ENCODE data around the gene SNX30.

SNX30 gene

GRCh38 chr9:112905084-112905483, 154.5 kb downstream of the SNX30 start:
- TF ChIP-seq CTCF (IDR thresholded peaks at IDR 0.05; ENCODE audit: borderline replicate concordance, extremely low read depth, low read length, poor library complexity, severe bottlenecking) (no peak), EZH2 (IDR thresholded peaks at IDR 0.05; ENCODE audit: borderline replicate concordance, low read depth, low read length, severe bottlenecking) (no peak)
- H3K4me2 ChIP-seq (ENCODE audit: insufficient read depth, low read length) = no peak overlapping the region
- no peaks in the 10 kb centered on the region for H4K20me1 ChIP-seq (ENCODE audit: insufficient read depth, low read length)

GRCh38 chr9:112911736-112912135, 161.2 kb downstream of the SNX30 start:
- Histone ChIP-seq H3K79me2 (ENCODE audit: insufficient read depth, low read length) (no peaks in the 10 kb centered on the region), H4K20me1 (ENCODE audit: insufficient read depth, low read length) (no peaks in the 10 kb centered on the region), H2AFZ (ENCODE audit: low read depth, low read length) (no peak overlapping the region), H3K36me3 (ENCODE audit: insufficient read depth, low read length) (no peaks in the 10 kb centered on the region), H3K4me2 (ENCODE audit: insufficient read depth, low read length) (no peak overlapping the region), H3K9ac (ENCODE audit: low read depth, low read length) (no peak overlapping the region), H3K4me3 (ENCODE audit: low read depth in 1 of 2, low read length in 2 of 2) (no peak overlapping the region), H3K27me3 (ENCODE audit: insufficient read depth, low read length, poor library complexity) (peaks cover 6% of the 10 kb centered on the region), H3K9me3 (ENCODE audit: insufficient read depth, low read length, severe bottlenecking) (no peaks in the 10 kb centered on the region), H3K4me1 (ENCODE audit: insufficient read depth, low read length) (no peaks in the 10 kb centered on the region), H3K27ac (ENCODE audit: low read length) (no peak overlapping the region)
- no peak for ATAC-seq (ENCODE audit: insufficient read depth, low read depth)
- no peak for DNase-seq
- TF ChIP-seq CTCF (IDR thresholded peaks at IDR 0.05; ENCODE audit: borderline replicate concordance, extremely low read depth, low read length, poor library complexity, severe bottlenecking) = no peak
- TF ChIP-seq EZH2 (IDR thresholded peaks at IDR 0.05; ENCODE audit: borderline replicate concordance, low read depth, low read length, severe bottlenecking) = no peak

More at GRCh38 chr9:112905084-112905483, 154.5 kb downstream of the SNX30 start:
- H3K27ac ChIP-seq (ENCODE audit: low read length) = no peak overlapping the region
- H3K9ac ChIP-seq (ENCODE audit: low read depth, low read length) = no peak overlapping the region
- DNase-seq (no peak), ATAC-seq (ENCODE audit: insufficient read depth, low read depth) (no peak)
- H3K9me3 ChIP-seq (ENCODE audit: insufficient read depth, low read length, severe bottlenecking) = no peaks in the 10 kb centered on the region
- no peaks in the 10 kb centered on the region for H3K79me2 ChIP-seq (ENCODE audit: insufficient read depth, low read length)
- H3K36me3 ChIP-seq (ENCODE audit: insufficient read depth, low read length) = no peaks in the 10 kb centered on the region
- H3K4me3 ChIP-seq (ENCODE audit: low read depth in 1 of 2, low read length in 2 of 2) = no peak overlapping the region
- no peak overlapping the region for H2AFZ ChIP-seq (ENCODE audit: low read depth, low read length)
- peaks cover 6% of the 10 kb centered on the region for H3K27me3 ChIP-seq (ENCODE audit: insufficient read depth, low read length, poor library complexity)
- no peaks in the 10 kb centered on the region for H3K4me1 ChIP-seq (ENCODE audit: insufficient read depth, low read length)

GRCh38 chr9:112912636-112913035, 162.1 kb downstream of the SNX30 start:
- Histone ChIP-seq H3K27me3 (ENCODE audit: insufficient read depth, low read length, poor library complexity) (peaks cover 6% of the 10 kb centered on the region), H3K9me3 (ENCODE audit: insufficient read depth, low read length, severe bottlenecking) (no peaks in the 10 kb centered on the region), H3K27ac (ENCODE audit: low read length) (no peak overlapping the region), H3K4me2 (ENCODE audit: insufficient read depth, low read length) (no peak overlapping the region), H3K4me1 (ENCODE audit: insufficient read depth, low read length) (no peaks in the 10 kb centered on the region), H3K4me3 (ENCODE audit: low read depth in 1 of 2, low read length in 2 of 2) (no peak overlapping the region), H3K79me2 (ENCODE audit: insufficient read depth, low read length) (no peaks in the 10 kb centered on the region), H4K20me1 (ENCODE audit: insufficient read depth, low read length) (no peaks in the 10 kb centered on the region), H2AFZ (ENCODE audit: low read depth, low read length) (no peak overlapping the region), H3K36me3 (ENCODE audit: insufficient read depth, low read length) (no peaks in the 10 kb centered on the region), H3K9ac (ENCODE audit: low read depth, low read length) (no peak overlapping the region)
- ATAC-seq (ENCODE audit: insufficient read depth, low read depth) = no peak
- no peak for DNase-seq
- TF ChIP-seq EZH2 (IDR thresholded peaks at IDR 0.05; ENCODE audit: borderline replicate concordance, low read depth, low read length, severe bottlenecking) = no peak
- TF ChIP-seq CTCF (IDR thresholded peaks at IDR 0.05; ENCODE audit: borderline replicate concordance, extremely low read depth, low read length, poor library complexity, severe bottlenecking) = no peak

- DNase-seq (no peak), ATAC-seq (ENCODE audit: insufficient read depth, low read depth) (no peak)
- Histone ChIP-seq H3K9ac (ENCODE audit: low read depth, low read length) (no peak overlapping the region), H3K9me3 (ENCODE audit: insufficient read depth, low read length, severe bottlenecking) (no peaks in the 10 kb centered on the region), H3K27me3 (ENCODE audit: insufficient read depth, low read length, poor library complexity) (peaks cover 3% of the 10 kb centered on the region), H3K27ac (ENCODE audit: low read length) (no peak overlapping the region), H3K4me3 (ENCODE audit: low read depth in 1 of 2, low read length in 2 of 2) (no peak overlapping the region), H4K20me1 (ENCODE audit: insufficient read depth, low read length) (no peaks in the 10 kb centered on the region), H3K4me2 (ENCODE audit: insufficient read depth, low read length) (no peak overlapping the region), H3K4me1 (ENCODE audit: insufficient read depth, low read length) (no peaks in the 10 kb centered on the region), H3K79me2 (ENCODE audit: insufficient read depth, low read length) (no peaks in the 10 kb centered on the region), H3K36me3 (ENCODE audit: insufficient read depth, low read length) (no peaks in the 10 kb centered on the region), H2AFZ (ENCODE audit: low read depth, low read length) (no peak overlapping the region)
- no peak for TF ChIP-seq CTCF (IDR thresholded peaks at IDR 0.05; ENCODE audit: borderline replicate concordance, extremely low read depth, low read length, poor library complexity, severe bottlenecking)
- TF ChIP-seq EZH2 (IDR thresholded peaks at IDR 0.05; ENCODE audit: borderline replicate concordance, low read depth, low read length, severe bottlenecking) = no peak
Observed at GRCh38 chr9:112913326-112913725, 162.8 kb downstream of the SNX30 start.
